Mucosa of descending colon (tissue), 3 donors: Measurements from ENCODE around the gene RNF19B. TPM values are rescaled to one million over a fixed set of nuclear protein-coding genes. Genes with fewer than 3 reads are reported as not detected.
A peak's percentile ranks its signal among the peaks of the same experiment; 100 is the strongest.

Experiments used
- ATAC-seq: fragments of 200-7000 bp; cut with Tn5 transposase; one replicate; pipeline ENCODE4 v1.9.1; 2020; ENCODE audit warnings: mild to moderate bottlenecking, moderate library complexity
- DNase-seq, 3 donors: peaks; one replicate each; pipeline ENCODE4 v3.0.0-alpha.2; 2020
- H3K36me3 ChIP-seq: fragments of 200-600 bp; one replicate; pipeline ENCODE4 v1.8.0; 2021; ENCODE audit warnings: low read depth, mild to moderate bottlenecking
- H3K4me1 ChIP-seq: fragments of 200-600 bp; one replicate; pipeline ENCODE4 v1.8.0; 2021; ENCODE audit warnings: low read depth, mild to moderate bottlenecking
- H3K4me3 ChIP-seq: fragments of 200-600 bp; one replicate; pipeline ENCODE4 v1.8.0; 2021; ENCODE audit warnings: mild to moderate bottlenecking
- H3K9me3 ChIP-seq: fragments of 200-600 bp; one replicate; pipeline ENCODE4 v1.8.0; 2021; ENCODE audit warnings: mild to moderate bottlenecking
- intact Hi-C, 2 donors: fragments of 100-400 bp; cut with DNase I in 1 of 2; cut with micrococcal nuclease in 1 of 2; formaldehyde crosslinking; loops; one replicate each; pipeline versions ENCODE4 v1.11.0 to v1.11.1; 2022; cut with DNase I, micrococcal nuclease
- total RNA-seq, 3 donors: library from RNA; stranded (reverse); fragmentation: NEBNext Ultra II Directional in 2 of 3; extraction: Animal tissue kit (Norgen Biotek cat#: 25700) in 2 of 3; gene quantifications; one replicate each; pipeline versions ENCODE4 v1.2.1 to v1.2.4, GENCODE V29; 2021 to 2023
- TF ChIP-seq, protein P1 (sequence below): fragments of 200-600 bp; IDR thresholded peaks from one replicate; pipeline ENCODE4 v1.8.0; 2022; ENCODE audit warnings: antibody characterized with exemption, mild to moderate bottlenecking
- donor health status: DM: no; HTN: no; CAD: no; lungs with moderate emphysema.
- donor health status: DM: no; HTN: no; CAD: no.
- donor health status: DM: no; HTN: yes; CAD: no.

Gene RNF19B
- total RNA-seq, 3 donors from 2014 or later: 51.5 to 74.9 (median 68.0) TPM

DNA sequence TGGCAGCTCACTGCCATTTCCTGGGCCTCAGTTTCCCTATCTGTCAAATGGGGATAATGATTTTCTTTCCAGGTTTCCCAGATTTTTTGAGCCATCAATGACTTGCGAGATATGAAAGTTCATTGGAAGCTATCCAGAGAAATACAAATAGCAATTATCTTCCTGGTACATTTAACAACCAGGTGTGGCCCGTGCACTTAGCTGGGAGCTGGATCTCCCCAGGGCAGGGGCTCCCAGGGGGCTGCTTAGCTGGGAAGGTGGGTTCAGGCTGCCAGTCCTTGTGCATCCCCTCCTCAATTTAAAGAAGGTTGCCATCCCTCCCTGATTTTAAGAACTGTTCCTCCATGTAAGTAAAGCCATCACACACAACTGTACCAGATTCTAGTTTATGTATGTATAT is 59.8 kb downstream of the RNF19B start:
- peak in 2 of 3 donors; percentile 65 to 66 for DNase-seq
- H3K36me3 ChIP-seq: no peaks in the 10 kb centered on the region
- H3K9me3 ChIP-seq: no peaks in the 10 kb centered on the region
- ATAC-seq: peak; percentile 66
- no peak overlapping the region for H3K4me3 ChIP-seq
- intact Hi-C loops: no loop called here
- TF ChIP-seq, protein P1, sequence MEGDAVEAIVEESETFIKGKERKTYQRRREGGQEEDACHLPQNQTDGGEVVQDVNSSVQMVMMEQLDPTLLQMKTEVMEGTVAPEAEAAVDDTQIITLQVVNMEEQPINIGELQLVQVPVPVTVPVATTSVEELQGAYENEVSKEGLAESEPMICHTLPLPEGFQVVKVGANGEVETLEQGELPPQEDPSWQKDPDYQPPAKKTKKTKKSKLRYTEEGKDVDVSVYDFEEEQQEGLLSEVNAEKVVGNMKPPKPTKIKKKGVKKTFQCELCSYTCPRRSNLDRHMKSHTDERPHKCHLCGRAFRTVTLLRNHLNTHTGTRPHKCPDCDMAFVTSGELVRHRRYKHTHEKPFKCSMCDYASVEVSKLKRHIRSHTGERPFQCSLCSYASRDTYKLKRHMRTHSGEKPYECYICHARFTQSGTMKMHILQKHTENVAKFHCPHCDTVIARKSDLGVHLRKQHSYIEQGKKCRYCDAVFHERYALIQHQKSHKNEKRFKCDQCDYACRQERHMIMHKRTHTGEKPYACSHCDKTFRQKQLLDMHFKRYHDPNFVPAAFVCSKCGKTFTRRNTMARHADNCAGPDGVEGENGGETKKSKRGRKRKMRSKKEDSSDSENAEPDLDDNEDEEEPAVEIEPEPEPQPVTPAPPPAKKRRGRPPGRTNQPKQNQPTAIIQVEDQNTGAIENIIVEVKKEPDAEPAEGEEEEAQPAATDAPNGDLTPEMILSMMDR: no peak
- peaks cover 15% of the 10 kb centered on the region for H3K4me1 ChIP-seq

DNA sequence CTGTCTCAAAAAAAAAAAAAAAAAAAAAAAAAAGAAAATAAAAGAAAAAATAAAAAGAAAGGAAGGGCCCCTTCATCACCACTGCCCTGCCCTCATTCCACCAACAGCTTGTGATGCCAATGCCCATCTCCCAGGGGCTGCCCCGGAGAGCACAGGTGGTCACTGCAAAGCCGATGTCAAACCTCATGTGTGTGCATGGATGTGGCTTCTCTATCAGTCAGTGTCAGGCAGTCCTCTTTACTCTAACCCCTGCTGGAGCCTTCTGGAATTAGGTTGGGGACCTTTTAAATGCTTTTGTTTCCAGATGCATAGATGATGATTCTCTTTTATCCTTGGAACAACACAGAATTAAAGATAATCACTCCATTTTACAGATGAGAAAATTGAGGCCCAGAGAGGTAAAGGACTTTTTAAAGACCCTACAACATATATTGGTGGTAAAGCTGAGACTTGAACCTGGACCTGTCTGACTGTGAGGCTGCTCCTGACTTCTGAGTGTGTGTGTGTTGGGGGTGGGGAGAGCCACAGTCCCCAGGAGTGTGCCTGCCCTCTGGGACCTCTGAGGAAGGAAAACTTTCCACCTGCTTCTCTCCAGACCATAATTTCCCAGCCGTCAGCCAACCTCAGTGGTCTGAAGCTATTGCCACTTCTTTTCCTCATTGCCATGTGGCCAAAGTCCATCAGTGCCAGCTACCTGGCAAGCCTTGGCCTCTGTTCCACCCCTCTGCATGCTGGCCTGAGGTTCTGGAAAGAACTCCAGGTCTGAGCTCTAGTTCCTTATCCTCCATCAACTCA is 60.4 kb downstream of the RNF19B start:
- DNase-seq (peak; percentile 82 to 89 (median 84)), ATAC-seq (peak; percentile 81)
- TF ChIP-seq, protein P1: no peak
- Histone ChIP-seq H3K4me1 (peaks cover 15% of the 10 kb centered on the region), H3K9me3 (no peaks in the 10 kb centered on the region), H3K36me3 (no peaks in the 10 kb centered on the region), H3K4me3 (no peak overlapping the region)
- intact Hi-C loops: no loop called here

DNA sequence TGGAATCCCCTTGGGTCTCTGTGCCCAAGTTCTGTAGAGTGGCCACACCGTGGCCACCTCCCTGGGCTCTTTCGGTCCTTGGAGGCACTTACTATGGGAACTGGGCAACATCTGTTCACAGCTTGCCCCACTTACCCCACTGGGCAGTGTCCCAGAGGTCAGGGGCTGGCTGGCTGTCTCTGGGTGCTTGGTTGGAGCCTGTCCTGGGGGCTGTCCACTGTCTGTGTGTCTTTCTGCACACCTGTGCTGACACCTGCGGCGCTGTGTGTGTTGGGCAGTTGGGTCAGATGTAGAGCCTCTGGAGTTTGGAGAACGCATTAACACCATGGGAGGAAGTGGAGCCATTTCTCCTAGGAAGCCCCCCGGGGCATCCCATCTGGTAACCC is 62.1 kb downstream of the RNF19B start:
- intact Hi-C loops: no loop called here
- Histone ChIP-seq H3K36me3 (no peaks in the 10 kb centered on the region), H3K9me3 (no peaks in the 10 kb centered on the region), H3K4me1 (peaks cover 14% of the 10 kb centered on the region), H3K4me3 (no peak overlapping the region)
- no peak for ATAC-seq
- TF ChIP-seq, protein P1: no peak
- DNase-seq: peak in 1 of 3 donors; percentile 44

DNA sequence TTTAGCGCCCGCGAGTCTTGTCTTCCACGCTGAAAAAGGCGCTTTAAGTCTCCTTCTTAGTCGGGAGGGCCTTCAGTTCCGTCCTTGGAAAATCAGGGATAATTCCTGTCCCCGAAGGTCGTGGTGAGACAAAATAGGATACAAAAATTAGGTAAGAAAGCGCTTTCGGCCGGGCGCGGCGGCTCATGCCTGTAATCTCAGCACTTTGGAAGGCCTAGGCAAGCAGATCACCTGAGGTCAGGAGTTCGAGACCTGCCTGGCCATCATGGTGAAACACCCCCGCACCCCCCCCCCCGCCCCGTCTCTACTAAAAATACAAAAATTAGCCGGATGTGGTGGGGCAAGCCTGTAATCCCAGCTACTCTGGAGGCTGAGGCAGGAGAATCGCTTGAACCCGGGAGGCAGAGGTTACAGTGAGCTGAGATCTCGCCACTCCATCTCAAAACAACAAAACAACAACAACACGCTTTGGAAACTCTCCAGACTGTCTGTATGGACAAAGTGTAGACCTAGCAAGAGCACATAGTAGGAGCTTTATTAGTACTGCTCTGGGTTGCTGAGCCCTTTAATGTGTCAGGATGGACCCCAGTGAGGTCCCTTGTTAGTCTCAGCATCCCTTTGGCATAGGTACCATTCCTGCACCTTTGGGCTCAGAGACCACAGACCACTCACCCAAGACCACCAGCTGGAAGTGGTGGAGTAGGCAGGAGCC is 62.6 kb downstream of the RNF19B start:
- DNase-seq (peak in 2 of 3 donors; percentile 35 to 56), ATAC-seq (no peak)
- TF ChIP-seq, protein P1: no peak
- intact Hi-C loops: no loop called here
- Histone ChIP-seq H3K4me3 (peak overlapping the region; percentile 78), H3K9me3 (no peaks in the 10 kb centered on the region), H3K4me1 (peaks cover 14% of the 10 kb centered on the region), H3K36me3 (no peaks in the 10 kb centered on the region)

DNA sequence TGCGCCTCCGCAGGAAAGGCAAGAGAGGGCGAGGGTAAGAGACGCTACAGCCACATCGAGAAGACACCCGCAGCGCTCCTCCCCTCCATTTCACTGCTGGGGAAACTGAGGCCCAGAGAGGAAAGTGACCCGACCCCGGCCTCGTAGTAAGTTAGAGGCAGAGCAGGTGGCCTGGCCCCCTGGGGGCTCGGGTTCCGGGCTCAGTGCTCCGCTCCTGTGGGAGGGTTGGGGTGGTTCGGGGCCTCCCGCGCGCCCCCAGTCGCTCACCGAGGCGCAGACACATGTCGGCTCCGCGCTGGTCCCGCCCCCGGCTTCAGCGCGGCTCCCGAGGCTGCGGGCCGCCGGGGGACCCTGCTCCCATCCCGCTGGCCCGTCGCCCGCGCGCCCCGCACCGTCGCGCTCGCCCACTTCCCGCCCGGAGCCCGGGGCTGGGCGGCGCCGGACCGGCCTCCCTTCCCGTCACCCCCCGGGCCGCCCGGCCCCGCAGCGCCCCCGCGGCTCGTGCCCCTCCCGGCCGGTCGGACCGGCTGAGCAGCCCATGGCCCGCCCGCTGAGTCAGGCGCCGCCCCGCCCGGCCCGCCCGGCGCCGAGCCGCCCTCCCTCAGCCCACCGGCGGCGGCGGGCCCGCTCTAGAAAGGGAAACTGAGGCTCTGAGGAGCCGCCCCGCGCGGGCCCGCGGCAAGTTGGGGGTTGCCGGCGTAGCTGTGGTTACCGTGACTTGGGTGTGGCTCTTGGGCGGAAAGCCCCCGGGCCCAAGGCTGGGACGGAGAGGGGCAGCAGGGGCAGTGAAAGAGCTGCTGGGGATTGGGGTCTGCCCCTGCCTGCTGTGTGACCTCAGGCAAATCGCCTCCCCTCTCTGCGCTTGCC is 63.4 kb downstream of the RNF19B start, which contains the start of gene TMEM54:
Gene TMEM54, minus strand, starts transcription at position 434 of the 867 bp plus-strand sequence. Its CDS starts 151 bp downstream, at position 283.
- TF ChIP-seq, protein P1: no peak

More for the DNA sequence above, 63.4 kb downstream of the RNF19B start, which contains the start of gene TMEM54:
- intact Hi-C loops: no loop called here
- peak; percentile 79 for ATAC-seq
- DNase-seq: peak; percentile 81 to 91 (median 85)
- H3K36me3 ChIP-seq: no peaks in the 10 kb centered on the region
- peaks cover 14% of the 10 kb centered on the region for H3K4me1 ChIP-seq
- H3K9me3 ChIP-seq: no peaks in the 10 kb centered on the region
- H3K4me3 ChIP-seq: peak within 1 kb of the TSS; percentile 78
